Esophagus muscularis mucosa (tissue), 4 donors: ENCODE data around the gene HDHD2.

Experiments
- EP300 ChIP-seq: sonication (generic); formaldehyde crosslinking; IDR thresholded peaks from one replicate; pipeline ENCODE4 v1.6.1; 2017; ENCODE audit warnings: antibody characterized with exemption
- POLR2A ChIP-seq: fragments of 450-650 bp; IDR thresholded peaks from one replicate; pipeline ENCODE4 v1.6.1; 2017; ENCODE audit warnings: antibody characterized with exemption, moderate library complexity, mild to moderate bottlenecking, low read depth
- TF ChIP-seq, protein P1 (sequence below), 3 experiments: fragments of 200-600 bp in 2 of 3; fragments of 450-650 bp in 1 of 3; sonication (generic) in 2 of 3; IDR thresholded peaks; one replicate each; pipeline ENCODE4 v1.5.1; 2017 to 2019; ENCODE audit warnings: antibody characterized with exemption in 3 of 3, mild to moderate bottlenecking in 2 of 3, moderate library complexity in 1 of 3

DNA sequence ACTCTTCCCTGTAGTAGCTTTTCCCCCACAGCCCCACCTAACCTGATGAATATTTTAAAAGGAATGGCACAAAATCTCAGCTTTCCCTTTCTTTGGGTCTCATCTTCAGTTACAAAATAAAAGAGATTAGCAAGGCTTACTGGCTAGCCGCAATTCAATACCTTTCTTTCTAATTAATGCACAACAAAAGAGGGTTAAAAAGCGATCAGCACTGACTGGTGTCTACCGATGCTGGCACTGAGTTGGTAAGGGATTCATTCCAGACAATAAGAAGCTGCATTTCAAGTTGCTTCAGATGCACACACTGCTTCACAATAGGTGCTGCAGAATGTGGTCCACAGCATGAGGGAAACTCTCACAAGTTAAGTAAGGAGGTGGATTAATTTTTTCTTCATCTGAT is 41.9 kb downstream of the HDHD2 start:
- TF ChIP-seq, protein P1, sequence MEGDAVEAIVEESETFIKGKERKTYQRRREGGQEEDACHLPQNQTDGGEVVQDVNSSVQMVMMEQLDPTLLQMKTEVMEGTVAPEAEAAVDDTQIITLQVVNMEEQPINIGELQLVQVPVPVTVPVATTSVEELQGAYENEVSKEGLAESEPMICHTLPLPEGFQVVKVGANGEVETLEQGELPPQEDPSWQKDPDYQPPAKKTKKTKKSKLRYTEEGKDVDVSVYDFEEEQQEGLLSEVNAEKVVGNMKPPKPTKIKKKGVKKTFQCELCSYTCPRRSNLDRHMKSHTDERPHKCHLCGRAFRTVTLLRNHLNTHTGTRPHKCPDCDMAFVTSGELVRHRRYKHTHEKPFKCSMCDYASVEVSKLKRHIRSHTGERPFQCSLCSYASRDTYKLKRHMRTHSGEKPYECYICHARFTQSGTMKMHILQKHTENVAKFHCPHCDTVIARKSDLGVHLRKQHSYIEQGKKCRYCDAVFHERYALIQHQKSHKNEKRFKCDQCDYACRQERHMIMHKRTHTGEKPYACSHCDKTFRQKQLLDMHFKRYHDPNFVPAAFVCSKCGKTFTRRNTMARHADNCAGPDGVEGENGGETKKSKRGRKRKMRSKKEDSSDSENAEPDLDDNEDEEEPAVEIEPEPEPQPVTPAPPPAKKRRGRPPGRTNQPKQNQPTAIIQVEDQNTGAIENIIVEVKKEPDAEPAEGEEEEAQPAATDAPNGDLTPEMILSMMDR (IDR thresholded peaks at IDR 0.05) = no peak
- TF ChIP-seq EP300 (no peak), POLR2A (no peak)
